ENCODE results near the gene NTMT1. TPM values are rescaled to one million over a fixed set of nuclear protein-coding genes. Genes with fewer than 3 reads are reported as not detected.

NTMT1 gene
- total and polyA plus RNA-seq, 8 donors: 1.7 to 68.4 (median 28.0) TPM

DNA sequence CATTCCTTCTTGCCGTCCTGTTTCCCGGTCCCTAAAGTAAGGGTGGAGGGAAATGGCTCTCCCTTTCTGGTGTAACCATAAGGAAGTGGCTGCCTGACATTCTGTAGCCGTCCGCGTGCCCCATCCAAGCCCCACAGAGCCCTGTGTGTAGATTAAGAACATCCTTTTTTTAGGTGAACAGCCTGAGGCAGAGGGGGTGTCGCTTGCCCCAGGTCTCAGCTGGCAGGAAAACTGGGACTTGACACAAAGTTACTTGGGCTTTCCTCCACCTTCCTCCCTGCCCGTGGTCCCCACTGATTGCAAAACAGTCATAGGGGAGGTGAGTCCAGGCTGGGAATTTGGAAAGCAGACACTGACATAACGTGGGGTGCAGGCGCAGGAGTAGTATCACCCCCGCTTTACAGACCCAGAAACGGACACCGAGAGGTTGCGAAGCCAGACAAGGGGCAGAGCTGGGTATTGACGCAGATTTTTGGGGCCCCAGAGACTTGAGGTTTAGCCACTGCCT lies 27.8 kb upstream of the NTMT1 start:
- intact Hi-C loops (cut with DNase I; ENCODE audit: low total_unique reads): no loop called here
- TF ChIP-seq EP300 (IDR thresholded peaks at IDR 0.05): no peak
- no peak for TF ChIP-seq POLR2A (IDR thresholded peaks at IDR 0.05)
- TF ChIP-seq, protein P1, sequence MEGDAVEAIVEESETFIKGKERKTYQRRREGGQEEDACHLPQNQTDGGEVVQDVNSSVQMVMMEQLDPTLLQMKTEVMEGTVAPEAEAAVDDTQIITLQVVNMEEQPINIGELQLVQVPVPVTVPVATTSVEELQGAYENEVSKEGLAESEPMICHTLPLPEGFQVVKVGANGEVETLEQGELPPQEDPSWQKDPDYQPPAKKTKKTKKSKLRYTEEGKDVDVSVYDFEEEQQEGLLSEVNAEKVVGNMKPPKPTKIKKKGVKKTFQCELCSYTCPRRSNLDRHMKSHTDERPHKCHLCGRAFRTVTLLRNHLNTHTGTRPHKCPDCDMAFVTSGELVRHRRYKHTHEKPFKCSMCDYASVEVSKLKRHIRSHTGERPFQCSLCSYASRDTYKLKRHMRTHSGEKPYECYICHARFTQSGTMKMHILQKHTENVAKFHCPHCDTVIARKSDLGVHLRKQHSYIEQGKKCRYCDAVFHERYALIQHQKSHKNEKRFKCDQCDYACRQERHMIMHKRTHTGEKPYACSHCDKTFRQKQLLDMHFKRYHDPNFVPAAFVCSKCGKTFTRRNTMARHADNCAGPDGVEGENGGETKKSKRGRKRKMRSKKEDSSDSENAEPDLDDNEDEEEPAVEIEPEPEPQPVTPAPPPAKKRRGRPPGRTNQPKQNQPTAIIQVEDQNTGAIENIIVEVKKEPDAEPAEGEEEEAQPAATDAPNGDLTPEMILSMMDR (IDR thresholded peaks at IDR 0.05): no peak
- no peak for TF ChIP-seq POLR2AphosphoS5 (IDR thresholded peaks at IDR 0.05)

DNA sequence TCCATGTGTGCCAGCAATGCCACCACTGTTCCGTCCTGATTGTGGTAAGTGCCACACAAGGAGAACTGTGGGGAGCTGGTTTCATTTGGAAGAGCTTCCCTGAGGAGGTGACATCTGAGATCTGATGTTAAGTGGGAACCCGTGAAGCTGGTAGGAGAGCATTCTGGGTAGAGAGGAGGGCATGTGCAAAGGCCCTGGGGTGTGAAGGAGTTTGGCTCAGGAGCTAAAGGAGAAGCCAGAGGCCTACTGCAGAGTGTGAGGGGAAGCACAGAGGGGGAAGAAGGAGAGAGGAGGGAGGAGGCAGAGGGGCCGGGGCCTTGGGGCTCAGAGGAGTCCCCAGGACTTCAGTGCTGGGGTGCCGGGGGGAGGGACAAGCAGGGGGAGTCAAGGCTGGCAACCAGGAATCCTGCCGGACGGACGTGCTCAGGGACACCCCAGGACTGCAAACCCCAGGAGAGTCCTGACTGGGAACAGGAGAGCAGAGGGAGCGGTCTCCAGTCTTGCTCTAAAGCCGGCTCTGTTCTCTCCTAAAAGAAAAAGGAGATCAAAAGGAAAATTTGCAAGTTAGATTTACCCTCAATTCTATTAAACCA lies 24.8 kb upstream of the NTMT1 start:
- Histone ChIP-seq H3K4me1 (peaks cover 20 to 36% (median 29%) of the 10 kb centered on the region in 4 donors), H3K27me3 (peaks cover 0 to 6% (median 0%) of the 10 kb centered on the region in 3 donors), H3K4me3 (no peak overlapping the region), H3K36me3 (no peaks in the 10 kb centered on the region), H3K27ac (no peak overlapping the region), H3K9me3 (no peaks in the 10 kb centered on the region)
- 81 to 87% (median 85%) methylated on average over 9 of the region's 9 CpGs for WGBS, 5 donors
- DNase-seq: no peak
- TF ChIP-seq, protein P1 (IDR thresholded peaks at IDR 0.05): no peak
- no peak for TF ChIP-seq POLR2A (IDR thresholded peaks at IDR 0.05)
- no peak for TF ChIP-seq EP300 (IDR thresholded peaks at IDR 0.05)
- no peak for TF ChIP-seq POLR2AphosphoS5 (IDR thresholded peaks at IDR 0.05)
- intact Hi-C loops (cut with DNase I; ENCODE audit: low total_unique reads): loop anchor here (10.0 kb wide), 1 partner anchor 106 kb away; no protein-coding TSS in a partner anchor

More for the DNA sequence above, 27.8 kb upstream of the NTMT1 start:
- Histone ChIP-seq H3K27me3 (peaks cover 0 to 6% (median 0%) of the 10 kb centered on the region in 3 donors), H3K4me1 (peaks cover 30 to 49% (median 40%) of the 10 kb centered on the region in 4 donors), H3K27ac (peak overlapping the region; percentile 86 to 94 (median 91)), H3K9me3 (no peaks in the 10 kb centered on the region), H3K36me3 (no peaks in the 10 kb centered on the region), H3K4me3 (peak overlapping the region; percentile 37 to 49 (median 47))
- 37 to 54% (median 47%) methylated on average over 14 of the region's 14 CpGs for WGBS, 5 donors
- no peak for DNase-seq

DNA sequence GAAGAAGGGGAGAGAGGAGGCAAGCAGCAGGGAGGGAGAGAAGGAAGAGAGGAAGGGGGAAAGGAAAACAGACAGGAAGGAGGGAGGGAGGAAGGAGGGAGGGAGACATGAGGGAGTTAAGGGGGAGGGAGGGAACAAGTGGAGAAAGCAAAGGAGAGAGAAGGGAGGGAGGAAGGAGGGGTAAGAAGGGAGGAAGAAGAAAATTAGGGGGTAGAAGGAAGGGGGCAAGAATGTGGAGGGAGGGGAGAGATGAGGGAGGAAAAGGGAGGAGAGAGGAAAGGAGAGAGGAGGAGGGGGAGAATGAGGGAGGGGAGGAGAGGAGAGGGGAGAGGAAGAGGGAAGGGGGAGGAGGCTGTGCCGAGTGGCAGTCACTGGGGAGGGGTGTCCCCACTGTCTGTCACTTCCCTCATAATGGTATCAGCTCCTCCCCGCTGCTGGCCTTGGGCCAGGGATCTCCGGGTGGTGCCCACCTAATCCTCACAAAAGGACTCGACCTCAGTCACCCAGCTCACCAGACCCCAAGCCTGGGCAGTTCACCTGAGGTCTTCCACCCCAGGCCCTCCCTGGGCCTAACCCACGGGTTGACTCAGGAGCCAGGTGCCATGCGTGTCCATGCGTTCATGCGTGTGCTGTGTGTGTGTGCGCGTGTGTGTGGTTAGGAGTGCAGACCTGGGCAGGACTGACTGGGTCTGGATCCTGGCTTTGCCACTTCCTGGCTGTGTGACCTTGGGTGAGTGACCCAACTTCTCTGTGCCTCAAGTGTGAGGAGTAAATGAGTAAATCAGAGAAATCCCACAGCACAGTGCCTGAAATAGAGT lies 23.2 kb upstream of the NTMT1 start:
- Histone ChIP-seq H3K4me3 (no peak overlapping the region), H3K9me3 (no peaks in the 10 kb centered on the region), H3K36me3 (no peaks in the 10 kb centered on the region), H3K27ac (peak overlapping the region in 1 of 5 donors; percentile 18), H3K4me1 (peaks cover 15 to 32% (median 25%) of the 10 kb centered on the region in 4 donors), H3K27me3 (no peaks in the 10 kb centered on the region)
- intact Hi-C loops (cut with DNase I; ENCODE audit: low total_unique reads): loop anchor here (10.0 kb wide), 1 partner anchor 108 kb away; no protein-coding TSS in a partner anchor
- no peak for TF ChIP-seq POLR2A (IDR thresholded peaks at IDR 0.05)
- TF ChIP-seq, protein P1 (IDR thresholded peaks at IDR 0.05): no peak
- no peak for TF ChIP-seq POLR2AphosphoS5 (IDR thresholded peaks at IDR 0.05)
- TF ChIP-seq EP300 (IDR thresholded peaks at IDR 0.05): no peak
- 20 to 66% (median 63%) methylated on average over 5 to 10 of the region's 10 CpGs for WGBS, 5 donors
- DNase-seq: peak in 1 of 2 donors; percentile 59

DNA sequence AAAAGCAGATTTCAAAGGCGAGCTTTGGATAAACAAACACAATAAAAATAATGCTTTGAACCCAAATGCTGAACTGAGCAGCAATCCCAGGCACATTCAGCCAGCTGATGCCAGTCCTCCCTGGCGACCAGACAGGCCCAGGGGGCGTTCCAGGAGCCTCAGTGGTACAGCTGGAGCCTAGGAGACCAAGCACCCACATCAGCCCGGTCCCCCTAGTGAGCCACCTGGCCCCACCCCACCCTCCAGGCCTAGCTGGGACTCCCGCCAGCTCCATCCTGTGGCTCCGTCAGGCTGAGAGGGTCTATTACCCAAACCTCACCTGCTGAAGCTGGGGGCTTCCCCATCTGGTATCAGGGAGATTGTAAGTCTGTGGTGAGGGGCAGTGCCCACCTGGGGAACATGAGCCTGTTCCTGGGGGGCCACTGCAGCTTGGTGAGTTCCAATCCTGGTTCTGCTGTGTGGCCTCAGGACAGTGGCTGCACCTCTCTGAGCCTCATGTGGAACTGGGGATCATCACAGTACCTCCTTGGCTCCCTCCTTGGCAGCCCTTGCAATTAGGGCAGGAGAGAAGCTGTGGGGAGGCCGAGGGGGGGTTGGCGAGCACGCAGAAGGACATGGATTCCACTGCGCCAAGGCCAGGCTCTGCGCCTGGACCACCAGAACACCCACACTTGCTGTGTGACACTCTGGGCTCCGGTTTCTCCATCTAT lies 21.8 kb upstream of the NTMT1 start:
- TF ChIP-seq POLR2AphosphoS5 (IDR thresholded peaks at IDR 0.05): no peak
- TF ChIP-seq EP300 (IDR thresholded peaks at IDR 0.05): no peak
- TF ChIP-seq, protein P1 (IDR thresholded peaks at IDR 0.05): no peak
- no peak for TF ChIP-seq POLR2A (IDR thresholded peaks at IDR 0.05)
- no peak for DNase-seq
- no peaks in the 10 kb centered on the region for H3K36me3 ChIP-seq
- WGBS, 5 donors: 73 to 84% (median 81%) methylated on average over 10 to 12 of the region's 12 CpGs
- H3K9me3 ChIP-seq: no peaks in the 10 kb centered on the region
- H3K4me3 ChIP-seq: no peak overlapping the region
- H3K27me3 ChIP-seq: no peaks in the 10 kb centered on the region
- intact Hi-C loops (cut with DNase I; ENCODE audit: low total_unique reads): loop anchor here (10.0 kb wide), 1 partner anchor 109 kb away; no protein-coding TSS in a partner anchor
- peaks cover 24 to 38% (median 31%) of the 10 kb centered on the region in 4 donors for H3K4me1 ChIP-seq
- H3K27ac ChIP-seq: no peak overlapping the region
